ENCODE results near the gene FARP2.
A peak's percentile ranks its signal among the peaks of the same experiment; 100 is the strongest.

The FARP2 gene

GRCh38 chr2:241329669-241330615, 26.1 kb upstream of the FARP2 start:
- no peak for DNase-seq (ENCODE audit: low read depth)

GRCh38 chr2:241330616-241330981, 25.5 kb upstream of the FARP2 start:
- DNase-seq (ENCODE audit: low read depth), result no peak

GRCh38 chr2:241334813-241335212, 21.3 kb upstream of the FARP2 start:
- DNase-seq (ENCODE audit: low read depth), result no peak

- DNase-seq (ENCODE audit: low read depth), result no peak
Observed at GRCh38 chr2:241339839-241340630, 16.1 kb upstream of the FARP2 start.

GRCh38 chr2:241340631-241341163, 15.4 kb upstream of the FARP2 start:
- DNase-seq (ENCODE audit: low read depth), result no peak

- DNase-seq (ENCODE audit: low read depth), result no peak
Observed at GRCh38 chr2:241344925-241345651, 11.0 kb upstream of the FARP2 start.

- DNase-seq (ENCODE audit: low read depth), result no peak
Observed at GRCh38 chr2:241349941-241350340, 6.1 kb upstream of the FARP2 start.

GRCh38 chr2:241350530-241350877, 5.6 kb upstream of the FARP2 start:
- no peak for DNase-seq (ENCODE audit: low read depth)

- DNase-seq (ENCODE audit: low read depth), result no peak
Observed at GRCh38 chr2:241350878-241351639, 5.0 kb upstream of the FARP2 start.

- DNase-seq (ENCODE audit: low read depth), result no peak
Observed at GRCh38 chr2:241351640-241352031, 4.4 kb upstream of the FARP2 start.

- no peak for DNase-seq (ENCODE audit: low read depth)
Observed at GRCh38 chr2:241352227-241352626, 3.9 kb upstream of the FARP2 start.

GRCh38 chr2:241354668-241355658, 1.1 kb upstream of the FARP2 start:
- peak; percentile 76 for DNase-seq (ENCODE audit: low read depth)

GRCh38 chr2:241356871-241357260, 781 bp downstream of the FARP2 start:
- DNase-seq (ENCODE audit: low read depth), result no peak

- no peak for DNase-seq (ENCODE audit: low read depth)
Observed at GRCh38 chr2:241357531-241357930, 1.4 kb downstream of the FARP2 start.

- no peak for DNase-seq (ENCODE audit: low read depth)
Observed at GRCh38 chr2:241358470-241358869, 2.4 kb downstream of the FARP2 start.

GRCh38 chr2:241359481-241360045, 3.5 kb downstream of the FARP2 start:
- no peak for DNase-seq (ENCODE audit: low read depth)

GRCh38 chr2:241363426-241363825, 7.3 kb downstream of the FARP2 start:
- no peak for DNase-seq (ENCODE audit: low read depth)

- no peak for DNase-seq (ENCODE audit: low read depth)
Observed at GRCh38 chr2:241364781-241365180, 8.7 kb downstream of the FARP2 start.

GRCh38 chr2:241366678-241367077, 10.6 kb downstream of the FARP2 start:
- DNase-seq (ENCODE audit: low read depth), result no peak

GRCh38 chr2:241368643-241369042, 12.6 kb downstream of the FARP2 start:
- DNase-seq (ENCODE audit: low read depth), result no peak

All from activated T-cell treated with anti-CD3 and anti-CD28 coated beads for 48 hours (primary cell).